ENCODE data around the gene MYO1D.

MYO1D gene

DNA sequence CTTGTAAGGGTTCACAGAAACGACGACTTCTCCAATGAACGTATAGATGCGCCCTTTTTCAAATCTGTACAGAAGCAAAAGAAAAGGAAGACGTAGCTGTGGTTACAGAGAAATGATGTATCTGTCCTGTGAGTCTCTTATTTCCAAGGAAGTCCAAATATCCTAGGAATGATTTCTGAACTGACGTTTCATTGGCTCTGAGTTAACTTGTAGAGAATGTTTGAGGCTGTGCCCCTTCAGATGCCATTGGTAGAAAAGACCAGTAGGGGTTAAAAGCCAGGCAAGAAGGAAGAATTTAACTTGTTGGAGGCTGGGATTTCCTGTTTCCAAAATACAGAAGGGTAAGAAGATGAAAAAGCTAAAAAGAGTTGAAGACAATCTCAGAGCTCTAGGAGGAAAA, 96.2 kb downstream of the MYO1D start:
- TF ChIP-seq, protein P1, sequence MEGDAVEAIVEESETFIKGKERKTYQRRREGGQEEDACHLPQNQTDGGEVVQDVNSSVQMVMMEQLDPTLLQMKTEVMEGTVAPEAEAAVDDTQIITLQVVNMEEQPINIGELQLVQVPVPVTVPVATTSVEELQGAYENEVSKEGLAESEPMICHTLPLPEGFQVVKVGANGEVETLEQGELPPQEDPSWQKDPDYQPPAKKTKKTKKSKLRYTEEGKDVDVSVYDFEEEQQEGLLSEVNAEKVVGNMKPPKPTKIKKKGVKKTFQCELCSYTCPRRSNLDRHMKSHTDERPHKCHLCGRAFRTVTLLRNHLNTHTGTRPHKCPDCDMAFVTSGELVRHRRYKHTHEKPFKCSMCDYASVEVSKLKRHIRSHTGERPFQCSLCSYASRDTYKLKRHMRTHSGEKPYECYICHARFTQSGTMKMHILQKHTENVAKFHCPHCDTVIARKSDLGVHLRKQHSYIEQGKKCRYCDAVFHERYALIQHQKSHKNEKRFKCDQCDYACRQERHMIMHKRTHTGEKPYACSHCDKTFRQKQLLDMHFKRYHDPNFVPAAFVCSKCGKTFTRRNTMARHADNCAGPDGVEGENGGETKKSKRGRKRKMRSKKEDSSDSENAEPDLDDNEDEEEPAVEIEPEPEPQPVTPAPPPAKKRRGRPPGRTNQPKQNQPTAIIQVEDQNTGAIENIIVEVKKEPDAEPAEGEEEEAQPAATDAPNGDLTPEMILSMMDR (IDR thresholded peaks at IDR 0.05; ENCODE audit: control extremely low read depth, extremely low read depth, low read depth, missing control alignments): no peak
- ChIA-PET CTCF (interaction anchor here (1.1 to 9.9 kb wide), 8 partner anchors 20 to 337 kb away, joined by 3 to 204 read pairs (median 4); partner anchors contain the start of genes MYO1D and PSMD11), POLR2A (no interaction called here)
- no peak for DNase-seq (ENCODE audit: extremely low spot score)

DNA sequence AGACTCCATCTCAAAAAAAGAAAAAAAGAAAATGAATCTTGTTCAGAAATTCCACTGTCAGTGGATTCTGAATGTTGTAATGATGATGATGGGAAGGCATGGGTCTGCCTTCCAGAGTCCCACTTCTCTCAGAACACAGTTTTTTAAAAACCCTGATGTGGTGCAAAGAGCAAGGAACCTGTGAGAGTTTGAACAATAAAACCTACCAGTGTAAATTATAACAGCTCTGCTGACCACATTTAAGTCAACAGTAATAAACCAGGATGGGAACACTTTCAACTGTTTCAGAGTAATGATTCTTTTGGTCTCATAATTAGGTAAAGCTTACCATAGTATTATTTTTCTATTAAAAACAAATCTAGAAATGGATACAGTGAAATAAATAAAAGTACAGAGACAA, 99.0 kb downstream of the MYO1D start:
- DNase-seq (ENCODE audit: extremely low spot score): no peak
- ChIA-PET CTCF (interaction anchor here (0.8 to 9.9 kb wide), 8 partner anchors 10 to 294 kb away, joined by 3 to 204 read pairs (median 4); partner anchors contain the start of gene MYO1D), POLR2A (no interaction called here)
- TF ChIP-seq, protein P1 (IDR thresholded peaks at IDR 0.05; ENCODE audit: control extremely low read depth, extremely low read depth, low read depth, missing control alignments): no peak

DNA sequence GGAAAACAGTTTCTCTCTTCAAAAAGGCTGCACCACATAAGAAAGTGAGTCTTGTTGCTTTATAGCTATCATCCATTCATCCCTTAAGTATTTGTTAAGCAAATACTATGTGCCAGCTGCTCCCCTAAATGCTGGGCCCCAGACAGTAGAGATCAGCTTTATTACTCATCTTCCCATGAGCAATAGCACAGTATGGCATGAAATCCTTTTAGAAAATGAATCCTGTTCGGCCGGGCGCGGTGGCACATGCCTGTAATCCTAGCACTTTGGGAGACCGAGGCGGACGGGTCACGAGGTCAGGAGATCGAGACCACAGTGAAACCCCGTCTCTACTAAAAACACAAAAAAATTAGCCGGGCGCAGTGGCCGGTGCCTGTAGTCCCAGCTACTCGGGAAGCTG, 99.5 kb downstream of the MYO1D start:
- TF ChIP-seq, protein P1 (IDR thresholded peaks at IDR 0.05; ENCODE audit: control extremely low read depth, extremely low read depth, low read depth, missing control alignments): no peak
- ChIA-PET POLR2A (interaction anchor here (0.6 kb wide), 1 partner anchor 356 kb away, joined by 3 read pairs; no protein-coding TSS in a partner anchor), CTCF (interaction anchor here (0.8 to 9.9 kb wide), 5 partner anchors 20 to 133 kb away, joined by 3 to 204 read pairs (median 4); partner anchors contain the start of gene MYO1D)
- DNase-seq (ENCODE audit: extremely low spot score): no peak

DNA sequence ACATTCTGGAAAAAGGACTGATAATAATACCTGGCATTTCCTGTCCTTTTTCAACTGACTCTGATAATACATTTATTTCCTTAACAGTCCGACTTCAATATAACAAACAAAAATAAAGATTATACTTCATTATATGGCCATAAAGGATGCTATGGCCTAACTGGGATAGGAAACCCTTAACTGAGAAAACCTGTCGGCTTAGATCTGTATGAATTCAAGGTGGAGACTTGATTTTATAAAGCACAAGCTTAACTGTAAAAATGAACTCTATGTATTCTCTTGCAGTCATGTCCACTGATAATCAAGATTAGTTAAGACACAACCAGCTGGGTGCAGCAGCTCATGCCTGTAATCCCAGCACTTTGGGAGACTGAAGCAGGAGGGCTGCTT, 102.2 kb downstream of the MYO1D start:
- ChIA-PET POLR2A (no interaction called here), CTCF (interaction anchor here (1.0 to 9.9 kb wide), 6 partner anchors 8 to 292 kb away, joined by 3 to 204 read pairs (median 4); partner anchors contain the start of gene MYO1D)
- TF ChIP-seq, protein P1 (IDR thresholded peaks at IDR 0.05; ENCODE audit: control extremely low read depth, extremely low read depth, low read depth, missing control alignments): no peak
- DNase-seq (ENCODE audit: extremely low spot score): no peak

DNA sequence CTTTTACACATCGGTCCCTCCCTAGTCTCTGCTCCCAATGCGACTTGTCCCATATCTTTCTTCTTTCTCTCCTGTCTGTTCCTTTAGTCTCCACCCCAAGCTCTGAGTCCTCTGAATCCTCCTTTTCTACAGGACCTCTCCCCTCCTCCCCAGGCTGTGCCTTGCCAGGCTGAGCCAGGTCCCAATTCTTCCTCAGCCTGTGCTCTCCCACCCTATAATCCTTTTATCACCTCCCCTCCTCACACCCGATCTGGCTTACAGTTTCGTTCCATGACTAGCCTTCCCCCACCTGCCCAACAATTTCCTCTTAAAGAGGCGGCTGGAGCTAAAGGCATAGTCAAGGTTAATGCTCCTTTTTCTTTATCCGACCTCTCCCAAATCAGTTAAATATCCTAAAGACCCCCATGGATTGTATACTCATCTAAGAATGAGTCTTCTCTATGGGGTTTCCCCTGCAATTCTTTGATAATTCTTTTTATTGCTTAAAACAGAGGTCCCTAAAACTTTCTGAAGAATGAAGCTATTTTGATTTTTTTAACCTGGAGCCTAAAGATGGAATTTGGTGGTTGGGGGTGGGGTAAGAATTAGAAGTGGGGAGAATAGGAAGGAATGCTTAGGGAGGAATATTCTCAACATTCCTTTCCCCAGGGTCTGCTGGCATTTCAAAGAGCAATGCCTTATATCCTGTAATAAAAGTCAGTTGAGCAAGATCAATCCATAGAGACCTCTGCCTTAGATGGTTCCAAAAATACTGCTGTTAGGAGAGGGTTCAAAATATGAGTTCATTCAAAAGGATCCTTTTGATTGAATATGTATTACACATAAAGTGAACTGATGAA, 102.8 kb downstream of the MYO1D start:
- no peak for DNase-seq (ENCODE audit: extremely low spot score)
- TF ChIP-seq, protein P1 (IDR thresholded peaks at IDR 0.05; ENCODE audit: control extremely low read depth, extremely low read depth, low read depth, missing control alignments): no peak
- POLR2A ChIA-PET: no interaction called here
- CTCF ChIA-PET: interaction anchor here (1.0 to 2.0 kb wide), 4 partner anchors 9 to 291 kb away, joined by 3 to 4 read pairs (median 4); no protein-coding TSS in a partner anchor

DNA sequence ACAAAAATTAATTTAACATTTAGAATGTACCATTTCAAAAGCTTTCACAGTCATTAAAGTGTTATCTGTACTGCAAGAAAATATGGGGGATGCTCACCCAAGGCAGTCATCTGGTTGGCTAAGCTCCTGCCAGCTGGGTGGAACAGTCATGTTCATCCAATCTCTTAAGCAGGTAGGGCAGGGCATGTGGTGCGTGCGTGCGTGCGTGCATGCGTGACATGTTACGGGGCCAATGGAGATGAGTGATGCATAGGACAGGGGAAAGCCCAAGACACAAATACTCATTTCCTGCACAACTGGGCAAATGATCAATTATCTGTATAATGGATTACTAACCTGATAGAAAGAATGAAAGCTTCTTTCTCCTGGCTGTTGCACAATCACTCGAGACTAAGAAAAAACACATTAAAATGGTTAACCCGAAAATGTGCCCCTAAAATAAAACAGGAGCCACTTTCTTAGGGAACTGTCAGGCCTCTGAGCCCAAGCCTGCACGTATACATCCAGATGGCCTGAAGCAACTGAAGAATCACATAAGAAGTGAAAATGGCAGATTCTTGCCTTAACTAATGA, 104.4 kb downstream of the MYO1D start:
- ChIA-PET CTCF (interaction anchor here (1.3 to 3.3 kb wide), 4 partner anchors 10 to 164 kb away, joined by 3 to 21 read pairs (median 10); partner anchors contain the start of gene MYO1D), POLR2A (no interaction called here)
- DNase-seq (ENCODE audit: extremely low spot score): peak; percentile 16
- TF ChIP-seq, protein P1 (IDR thresholded peaks at IDR 0.05; ENCODE audit: control extremely low read depth, extremely low read depth, low read depth, missing control alignments): no peak
